Forelimb muscle (tissue), 1 donor: ENCODE results near the gene FAAP20. TPM values are rescaled to one million over a fixed set of nuclear protein-coding genes. Genes with fewer than 3 reads are reported as not detected.

Experiments used
- DNase-seq: peaks from one replicate; pipeline ENCODE4 v3.0.0-alpha.2; 2013; ENCODE audit warnings: low read depth
- polyA plus RNA-seq: library from polyadenylated mRNA; unstranded; fragments of 120-200 nt; gene quantifications from one replicate; pipeline ENCODE4 v1.2.1, GENCODE V29; 2013; ENCODE audit not compliant: insufficient read length

The FAAP20 gene
- polyA plus RNA-seq, 1 donor = 42.0 TPM

DNA sequence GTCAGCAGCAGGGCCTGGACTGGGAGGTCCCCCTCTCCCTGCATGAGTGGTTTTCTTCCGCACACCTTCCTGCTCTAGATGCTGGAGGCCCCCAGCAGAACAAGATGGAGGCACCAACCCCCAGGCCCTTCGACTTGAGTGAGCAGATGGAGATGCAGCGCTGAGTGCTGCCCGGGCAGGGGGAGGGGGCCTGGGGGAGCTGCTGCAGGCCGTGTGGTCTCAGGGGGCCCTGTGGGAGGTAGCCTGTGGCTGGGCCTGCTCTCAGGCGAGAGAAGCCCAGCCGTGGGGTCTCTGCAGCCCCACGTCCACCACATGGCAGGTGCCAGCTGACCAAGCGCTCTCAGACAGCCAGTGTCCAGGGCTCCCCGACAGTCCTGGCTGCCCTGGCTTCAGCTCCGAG lies 1.2 kb upstream of the FAAP20 start:
- no peak for DNase-seq

DNA sequence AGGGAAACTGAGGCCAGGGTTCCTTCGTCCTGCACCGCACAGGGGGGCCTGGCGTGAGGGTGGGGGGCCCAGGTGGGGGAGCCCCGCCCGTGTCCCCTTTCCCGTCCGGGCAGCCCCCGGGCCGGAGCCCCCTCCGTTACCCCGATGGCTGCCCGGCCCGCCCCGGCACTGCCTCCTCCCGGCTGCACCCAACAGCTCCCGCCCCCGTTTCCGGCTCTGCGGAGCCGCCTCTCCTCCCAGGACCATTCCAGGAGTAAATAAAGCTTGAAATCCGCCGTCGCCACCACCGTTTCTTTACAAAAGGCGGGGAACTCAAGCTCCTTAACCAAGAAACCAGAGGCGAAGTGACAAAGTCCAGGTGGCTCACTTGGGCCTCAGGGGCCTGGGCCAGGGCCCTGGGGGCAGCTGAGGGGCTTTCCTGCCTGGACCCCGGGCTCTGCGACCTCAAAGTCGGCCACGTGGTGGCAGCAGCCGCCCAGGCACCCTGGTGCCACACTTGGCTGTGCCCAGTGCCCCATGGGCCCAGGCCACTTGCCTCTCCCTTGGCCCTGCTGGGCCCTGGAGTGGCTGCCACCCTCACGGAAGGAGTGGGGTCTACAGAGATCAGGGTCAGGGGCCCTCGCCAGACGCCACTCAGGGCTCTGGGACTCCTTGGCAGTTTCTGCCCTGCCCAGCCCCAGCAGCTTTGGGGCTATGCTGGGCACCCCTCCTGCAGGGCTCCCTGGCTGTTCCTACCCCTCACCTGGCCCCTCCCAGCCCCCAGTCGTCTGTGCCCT lies 514 bp upstream of the FAAP20 start:
- no peak for DNase-seq

DNA sequence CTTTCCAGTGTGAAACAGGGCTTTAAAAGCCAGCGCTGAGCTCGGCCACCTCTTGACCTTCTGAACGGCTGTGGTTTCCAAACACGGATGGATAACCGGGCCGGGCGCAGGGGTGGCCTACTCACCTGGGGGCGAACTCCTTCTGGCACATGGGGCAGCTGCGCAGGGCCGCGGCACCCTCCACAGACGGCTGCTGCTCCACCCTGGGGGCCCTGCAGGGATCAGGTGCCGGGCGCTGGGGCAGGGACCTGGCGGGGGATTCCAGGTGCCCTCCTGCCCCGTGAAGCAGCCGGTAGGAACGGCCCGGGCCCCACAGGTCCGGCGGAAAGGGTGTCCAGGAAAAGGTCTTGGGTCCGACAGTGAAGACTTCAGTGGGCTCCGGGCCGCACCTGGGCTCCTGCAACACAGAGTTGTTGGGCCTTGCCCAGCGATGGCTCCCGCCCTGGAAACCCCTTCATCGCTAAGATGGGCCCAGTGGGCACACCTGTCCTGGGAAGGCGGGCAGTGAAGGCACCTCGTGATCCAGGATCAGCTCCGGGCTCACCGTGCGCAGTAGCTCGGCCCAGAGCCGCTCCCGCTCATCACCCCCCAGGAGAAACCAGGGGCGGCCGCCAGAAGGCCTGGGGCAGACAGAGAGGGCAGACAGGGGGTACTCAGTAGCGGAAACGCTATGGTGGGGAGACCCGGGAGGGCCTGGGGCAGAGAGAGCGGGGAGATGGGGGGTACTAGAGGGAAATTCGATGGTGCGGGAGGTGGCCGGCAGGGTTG lies 874 bp downstream of the FAAP20 start:
- DNase-seq = no peak

DNA sequence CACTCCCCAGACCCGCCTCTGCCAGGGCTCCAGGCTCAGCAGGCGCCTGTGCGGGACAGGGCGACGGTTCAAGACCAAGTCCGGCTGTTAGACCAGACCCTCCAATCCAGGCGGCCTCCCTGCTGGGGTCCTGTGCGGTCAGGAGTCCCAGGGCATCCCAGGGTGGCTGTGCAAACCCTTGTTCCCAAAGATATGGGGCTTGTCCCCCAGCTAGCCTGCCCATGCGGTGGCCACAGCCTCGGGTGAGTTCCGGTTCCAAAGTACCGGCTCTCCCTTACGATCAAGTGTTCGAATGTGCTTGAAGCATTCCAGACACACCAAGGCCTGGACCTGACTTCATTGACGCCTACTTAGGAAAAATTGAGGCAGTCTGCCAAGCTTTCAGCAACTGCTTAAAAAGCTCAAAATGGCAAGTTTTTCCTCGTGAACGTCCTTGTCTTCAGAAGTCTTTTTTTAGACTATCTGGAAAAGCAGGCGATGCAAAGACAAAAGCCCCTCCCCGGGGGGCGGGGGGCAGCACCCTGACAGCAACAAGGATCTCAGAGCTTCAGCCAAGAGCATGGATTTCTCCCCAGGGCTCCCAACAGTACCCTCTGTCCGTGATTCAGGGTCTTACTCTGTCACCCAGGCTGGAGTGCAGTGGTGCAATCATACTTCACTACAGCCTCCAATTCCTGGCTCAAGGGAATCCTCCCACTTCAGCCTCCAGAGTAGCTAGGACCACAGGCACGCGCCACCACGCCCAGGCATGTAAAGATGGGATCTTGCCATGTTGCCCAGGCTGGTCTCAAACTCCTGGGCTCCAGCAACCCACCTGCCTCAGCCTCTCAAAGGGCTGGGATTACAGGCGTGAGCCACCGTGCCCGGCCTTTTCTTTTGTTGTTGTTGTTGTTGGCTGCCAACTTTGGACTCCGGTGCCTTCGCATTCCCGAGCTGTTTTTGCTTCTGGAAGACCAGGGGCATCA lies 2.3 kb downstream of the FAAP20 start:
- DNase-seq = no peak

DNA sequence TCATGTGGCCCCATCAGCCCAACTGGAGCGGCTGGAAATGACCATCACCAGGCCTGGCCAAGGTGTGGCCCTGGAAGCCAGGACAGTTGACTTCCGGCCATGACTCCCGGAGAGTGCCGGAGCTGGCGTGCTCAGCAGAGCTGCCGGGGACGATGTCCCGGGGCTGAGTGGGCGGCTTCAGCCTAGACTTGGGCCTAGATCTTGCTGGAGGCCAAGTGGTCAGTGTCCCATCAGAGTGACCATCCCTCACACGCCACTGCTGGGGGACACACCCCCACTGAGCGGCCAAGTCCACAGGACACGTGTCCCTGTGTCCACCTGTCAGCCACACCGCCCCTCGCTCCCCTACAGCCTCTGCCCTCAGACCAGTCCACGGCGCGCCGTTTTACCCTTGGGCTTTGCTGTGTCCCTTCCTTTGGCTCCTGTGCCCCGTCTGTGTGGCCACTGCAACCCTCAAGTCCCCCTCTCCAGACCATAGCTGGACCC lies 4.0 kb downstream of the FAAP20 start:
- DNase-seq = no peak

DNA sequence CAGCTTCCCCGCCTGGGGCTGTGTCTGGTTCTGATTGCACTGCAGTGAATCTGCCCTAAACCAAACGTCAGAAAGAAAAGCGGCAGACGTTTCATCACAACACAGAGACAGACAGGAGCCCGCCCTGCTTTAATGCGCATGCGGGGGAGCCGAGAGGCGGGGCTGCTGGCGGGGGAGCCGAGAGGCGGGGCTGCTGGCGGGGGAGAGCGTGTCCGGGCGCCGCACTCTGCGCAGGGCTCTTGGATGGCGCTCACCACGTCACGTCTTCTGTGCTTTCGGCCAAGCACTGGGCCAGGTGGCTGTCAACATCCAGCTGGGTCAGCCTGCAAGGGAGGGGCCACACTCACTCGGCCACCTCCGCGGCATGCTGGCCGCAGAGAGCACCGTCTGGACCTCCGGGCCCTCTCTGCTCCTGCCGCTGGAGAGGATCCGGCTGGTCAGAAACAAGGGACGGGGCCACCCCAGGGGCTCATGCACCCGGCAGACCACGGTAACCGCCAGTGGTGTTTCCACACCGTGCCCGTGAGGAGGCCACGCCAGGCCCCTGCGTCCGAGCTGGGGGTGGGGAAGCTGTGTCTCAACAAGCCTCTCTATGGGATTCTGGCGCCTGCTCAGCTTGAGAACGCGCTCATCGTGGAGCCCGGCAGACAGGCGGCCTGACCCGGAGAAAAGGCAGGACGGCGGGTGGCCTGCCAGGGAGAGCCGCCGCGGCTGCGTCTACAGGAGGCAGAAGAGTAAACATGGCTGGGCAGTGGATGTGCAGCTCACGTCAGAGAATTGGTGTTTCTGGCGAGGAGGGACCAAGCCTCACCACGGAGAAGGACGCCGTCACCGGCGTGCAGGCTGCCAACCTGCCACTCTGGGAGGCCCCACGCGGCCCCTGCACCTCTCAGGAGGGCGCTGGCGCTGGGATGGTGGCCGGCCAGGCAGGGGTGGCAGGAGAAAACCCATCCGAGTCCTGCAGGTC lies 4.8 kb downstream of the FAAP20 start:
- peak; percentile 80 for DNase-seq

DNA sequence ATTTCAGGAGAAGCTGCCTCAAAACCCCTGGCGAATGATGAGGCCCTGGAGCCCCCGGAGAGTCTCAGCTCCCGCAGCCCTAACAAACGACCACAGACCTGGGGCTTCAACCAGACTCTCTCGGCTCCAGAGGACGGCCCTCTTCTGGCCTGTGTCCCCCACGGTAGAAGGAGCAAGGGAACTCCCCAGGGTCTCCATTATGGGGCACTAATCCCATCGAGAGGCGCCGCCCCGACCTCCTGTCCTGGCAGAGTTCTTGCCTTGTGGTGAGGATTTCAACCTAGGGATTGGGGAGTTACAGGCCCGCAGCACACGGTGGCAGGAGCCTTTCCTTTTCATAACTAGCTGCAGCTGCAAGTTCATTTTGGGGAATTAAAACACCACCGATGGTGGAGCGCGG lies 6.2 kb downstream of the FAAP20 start:
- no peak for DNase-seq

DNA sequence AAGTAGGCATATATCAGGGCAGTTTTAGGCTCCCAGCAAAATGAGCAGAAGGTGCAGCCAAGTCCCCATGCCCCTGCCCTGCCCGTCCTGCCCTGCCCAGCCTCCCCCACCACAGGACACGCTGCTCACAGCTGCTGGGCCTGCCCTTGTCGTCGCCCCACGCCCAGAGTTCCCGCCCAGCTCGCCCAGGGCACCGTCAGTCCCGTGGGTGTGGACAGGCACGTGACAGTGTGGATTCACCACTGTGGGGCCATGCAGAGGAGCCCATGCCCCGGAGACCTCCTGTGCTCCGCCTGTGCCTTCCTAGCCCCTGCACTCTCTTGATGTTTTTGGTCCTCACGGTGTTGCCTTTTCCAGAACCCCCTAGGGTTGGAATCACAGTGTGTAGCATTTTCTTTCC lies 7.0 kb downstream of the FAAP20 start:
- DNase-seq = no peak

DNA sequence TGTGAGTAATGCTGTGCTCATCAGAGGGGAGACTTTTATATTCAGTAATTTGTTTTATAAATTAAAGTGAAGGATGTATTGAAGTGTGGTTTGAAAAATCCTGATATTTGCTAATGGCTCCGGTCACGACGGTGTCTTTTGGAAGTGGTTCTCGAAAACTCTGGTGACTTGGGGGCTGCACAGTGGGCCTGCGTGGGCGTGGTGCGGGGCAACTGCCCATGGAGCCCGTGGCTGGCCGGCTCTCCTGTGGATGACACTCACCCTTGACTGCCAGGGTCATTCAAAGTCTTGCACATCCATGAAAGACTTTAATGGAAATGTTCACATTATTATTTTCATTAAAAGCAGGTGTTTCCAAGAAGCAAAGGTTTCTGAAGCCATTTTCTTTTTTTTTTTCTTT lies 7.7 kb downstream of the FAAP20 start:
- DNase-seq = no peak

DNA sequence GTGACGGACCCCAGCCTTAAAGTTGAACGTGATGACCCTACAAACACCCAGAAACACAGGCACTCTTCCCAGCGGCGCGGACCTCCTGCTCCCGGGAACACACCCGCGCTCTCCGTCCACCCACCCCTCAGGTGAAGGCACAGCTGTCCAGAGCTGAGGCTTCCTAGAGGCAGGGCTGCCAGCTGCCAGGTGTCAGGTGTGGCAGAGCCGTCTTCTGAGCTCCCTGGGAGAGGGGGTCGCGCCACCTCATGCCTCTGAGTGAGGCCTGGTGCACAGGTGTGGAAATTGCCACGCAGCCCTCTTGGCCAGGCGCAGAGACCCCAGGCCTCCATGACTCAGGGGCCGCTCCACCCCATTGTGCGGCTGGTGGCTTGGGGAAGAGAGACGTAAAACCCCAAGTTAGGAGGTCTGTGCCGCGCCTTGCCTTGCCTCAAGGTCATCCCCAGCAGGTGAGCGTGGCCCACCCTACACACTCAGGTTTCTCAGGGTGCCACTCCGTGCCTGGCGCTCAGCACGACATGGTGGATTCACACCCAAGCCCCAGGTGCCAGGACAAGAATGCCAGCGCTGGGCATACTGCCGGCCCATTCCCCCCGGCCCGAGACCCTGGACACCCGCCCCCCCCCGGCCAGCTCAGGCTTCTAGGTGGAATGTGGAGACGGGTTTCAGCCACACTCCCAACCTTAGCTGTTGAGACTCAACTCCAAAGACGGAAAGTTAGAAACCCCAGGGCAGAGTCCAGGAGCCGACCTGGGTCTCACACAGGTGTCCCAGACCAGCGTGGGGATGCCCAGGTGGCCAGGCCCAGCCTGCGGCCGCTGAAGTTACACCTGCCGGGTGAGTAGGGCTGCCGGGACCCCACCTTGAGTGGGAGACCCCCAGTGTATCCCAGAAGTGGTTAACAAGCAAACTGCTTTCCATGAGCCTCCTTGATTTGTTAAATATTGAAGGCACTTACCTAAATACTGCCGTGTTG lies 8.4 kb downstream of the FAAP20 start:
- DNase-seq = no peak

DNA sequence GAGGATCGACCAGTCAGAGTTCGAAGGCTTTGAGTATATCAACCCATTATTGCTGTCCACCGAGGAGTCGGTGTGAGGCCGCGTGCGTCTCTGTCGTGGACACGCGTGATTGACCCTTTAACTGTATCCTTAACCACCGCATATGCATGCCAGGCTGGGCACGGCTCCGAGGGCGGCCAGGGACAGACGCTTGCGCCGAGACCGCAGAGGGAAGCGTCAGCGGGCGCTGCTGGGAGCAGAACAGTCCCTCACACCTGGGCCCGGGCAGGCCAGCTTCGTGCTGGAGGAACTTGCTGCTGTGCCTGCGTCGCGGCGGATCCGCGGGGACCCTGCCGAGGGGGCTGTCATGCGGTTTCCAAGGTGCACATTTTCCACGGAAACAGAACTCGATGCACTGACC lies 9.6 kb downstream of the FAAP20 start:
- no peak for DNase-seq

DNA sequence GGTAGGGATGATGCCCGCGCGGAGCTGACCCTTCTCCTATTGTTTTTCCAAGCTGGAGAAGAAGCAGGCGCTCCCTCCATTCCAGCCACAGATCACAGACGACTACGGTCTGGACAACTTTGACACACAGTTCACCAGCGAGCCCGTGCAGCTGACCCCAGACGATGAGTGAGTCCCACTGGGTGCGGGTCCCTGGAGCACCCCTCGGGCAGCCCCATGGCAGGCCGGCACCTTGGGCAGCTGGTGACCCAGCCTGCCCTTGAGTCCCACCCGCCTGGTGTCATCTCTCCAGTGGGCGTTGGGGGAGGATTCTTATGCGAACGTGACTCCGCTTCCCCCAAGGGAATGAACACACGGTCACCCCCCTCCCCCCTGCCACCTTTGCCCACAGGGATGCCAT lies 10.0 kb downstream of the FAAP20 start:
- DNase-seq = no peak

DNA sequence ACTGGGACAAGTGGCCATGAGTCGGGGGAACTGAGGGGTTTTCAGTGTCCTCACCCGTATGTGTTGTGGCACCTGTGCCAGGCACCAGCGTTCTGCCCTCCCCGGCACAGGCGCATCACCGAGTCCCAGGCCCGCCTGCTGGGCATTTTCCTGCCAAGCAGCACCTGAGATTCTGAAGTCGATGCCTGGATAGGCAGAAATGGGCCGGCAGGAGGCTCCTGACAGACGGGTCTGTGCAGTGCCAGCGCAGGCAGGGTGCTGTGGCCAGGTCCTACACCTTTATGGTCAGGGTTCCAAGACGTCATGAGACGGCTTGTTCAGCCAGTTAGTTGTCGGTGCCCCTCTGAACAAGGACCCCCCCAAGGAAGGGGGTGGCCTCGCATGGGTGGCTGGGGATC lies 10.6 kb downstream of the FAAP20 start:
- DNase-seq = no peak

DNA sequence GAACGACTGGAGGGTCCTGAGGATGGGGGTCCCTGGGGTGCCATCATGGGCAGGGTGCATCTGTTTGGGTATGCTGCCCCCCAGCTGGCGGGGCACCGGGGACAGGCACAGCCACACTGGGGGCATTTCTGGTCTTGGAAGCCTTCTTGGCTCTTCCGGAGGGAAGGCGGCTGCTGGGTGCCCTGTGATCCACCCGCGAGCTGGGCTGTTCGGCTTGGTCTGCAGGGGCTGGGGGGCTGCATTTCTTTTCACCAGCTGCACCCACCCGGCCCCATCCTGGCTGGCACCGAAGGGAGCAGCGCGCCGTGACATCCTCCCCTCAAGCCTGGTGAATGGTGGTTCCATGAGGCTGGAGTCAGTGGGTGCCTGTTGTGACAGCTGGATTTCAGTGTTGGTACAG lies 12.2 kb downstream of the FAAP20 start:
- no peak for DNase-seq

DNA sequence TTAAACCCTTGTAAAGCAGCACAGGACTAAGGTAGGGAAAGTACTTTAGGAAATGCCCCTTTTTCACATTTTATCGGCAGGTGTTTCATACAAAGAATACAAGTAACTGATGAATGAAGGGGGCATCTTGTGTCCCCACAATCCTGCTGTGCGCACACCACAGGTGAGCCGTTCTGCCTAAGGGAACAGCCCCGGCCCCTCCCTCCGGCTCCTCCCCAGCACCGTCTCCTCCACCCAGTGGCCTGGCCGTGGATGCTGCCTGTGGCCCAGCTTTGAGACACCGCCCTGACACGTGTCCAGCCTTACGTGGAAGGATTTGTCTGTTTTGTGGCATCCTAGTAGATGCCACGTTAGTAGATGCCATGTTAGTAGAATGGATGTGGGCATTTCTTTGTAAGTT lies 12.8 kb downstream of the FAAP20 start:
- DNase-seq = no peak

DNA sequence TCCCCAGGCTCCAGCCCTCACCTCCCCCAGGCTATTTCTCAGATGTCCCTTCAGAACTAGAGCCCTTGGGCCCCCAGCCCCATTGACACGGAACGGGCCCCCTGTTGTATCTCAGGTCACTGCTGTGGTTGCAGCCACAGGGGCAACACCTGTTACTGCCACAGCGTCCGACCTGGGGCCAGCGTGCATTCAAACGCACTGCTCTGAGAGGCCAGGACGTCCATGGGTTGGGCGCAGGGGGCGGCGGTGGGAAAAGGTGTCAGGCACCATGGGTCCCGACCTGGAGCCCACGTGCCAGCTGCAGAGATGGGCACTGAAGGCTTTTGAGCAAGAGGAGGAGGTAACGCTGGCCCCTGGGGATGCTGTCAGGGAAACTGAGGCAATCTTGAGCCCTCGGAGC lies 13.3 kb downstream of the FAAP20 start:
- no peak for DNase-seq

DNA sequence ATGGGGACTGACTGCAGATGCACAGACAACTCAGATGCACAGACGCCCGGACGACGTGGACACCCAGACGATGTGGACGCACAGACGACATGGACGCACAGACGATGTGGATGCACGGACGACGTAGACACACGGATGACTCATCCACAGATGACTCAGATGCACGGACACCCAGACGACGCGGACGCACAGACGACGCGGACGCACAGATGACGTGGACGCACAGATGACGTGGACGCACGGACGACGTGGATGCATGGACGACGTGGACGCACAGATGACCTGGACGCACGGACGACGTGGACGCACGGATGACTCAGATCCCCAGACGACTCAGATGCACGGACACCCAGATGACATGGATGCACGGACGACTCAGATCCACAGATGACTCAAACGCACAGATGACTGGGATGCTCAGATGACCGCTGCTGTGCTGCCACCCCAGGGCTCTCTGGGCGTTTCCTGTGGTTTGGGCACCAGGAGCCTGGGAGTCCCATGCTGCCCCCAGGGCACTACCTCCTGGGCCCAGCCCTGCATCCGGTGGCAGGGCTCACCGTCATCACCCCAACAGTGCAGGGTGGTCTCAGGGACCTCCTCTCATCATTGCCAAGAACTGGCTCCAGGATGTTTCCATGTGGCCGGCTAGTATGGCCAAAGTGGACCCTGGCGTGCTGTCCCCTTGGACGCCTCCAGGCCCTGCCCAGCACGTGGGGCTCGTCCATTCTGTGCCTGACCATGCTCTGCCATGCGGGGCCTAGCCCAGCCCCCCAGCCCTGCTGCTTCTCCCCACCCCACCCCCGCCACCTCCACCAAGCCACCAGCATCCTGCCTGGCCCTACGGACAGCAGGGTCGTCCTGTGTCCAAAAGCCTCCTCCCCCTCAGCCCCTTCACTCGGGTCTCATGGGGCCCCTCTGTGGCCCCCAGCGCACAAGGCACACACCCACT lies 14.0 kb downstream of the FAAP20 start:
- no peak for DNase-seq

DNA sequence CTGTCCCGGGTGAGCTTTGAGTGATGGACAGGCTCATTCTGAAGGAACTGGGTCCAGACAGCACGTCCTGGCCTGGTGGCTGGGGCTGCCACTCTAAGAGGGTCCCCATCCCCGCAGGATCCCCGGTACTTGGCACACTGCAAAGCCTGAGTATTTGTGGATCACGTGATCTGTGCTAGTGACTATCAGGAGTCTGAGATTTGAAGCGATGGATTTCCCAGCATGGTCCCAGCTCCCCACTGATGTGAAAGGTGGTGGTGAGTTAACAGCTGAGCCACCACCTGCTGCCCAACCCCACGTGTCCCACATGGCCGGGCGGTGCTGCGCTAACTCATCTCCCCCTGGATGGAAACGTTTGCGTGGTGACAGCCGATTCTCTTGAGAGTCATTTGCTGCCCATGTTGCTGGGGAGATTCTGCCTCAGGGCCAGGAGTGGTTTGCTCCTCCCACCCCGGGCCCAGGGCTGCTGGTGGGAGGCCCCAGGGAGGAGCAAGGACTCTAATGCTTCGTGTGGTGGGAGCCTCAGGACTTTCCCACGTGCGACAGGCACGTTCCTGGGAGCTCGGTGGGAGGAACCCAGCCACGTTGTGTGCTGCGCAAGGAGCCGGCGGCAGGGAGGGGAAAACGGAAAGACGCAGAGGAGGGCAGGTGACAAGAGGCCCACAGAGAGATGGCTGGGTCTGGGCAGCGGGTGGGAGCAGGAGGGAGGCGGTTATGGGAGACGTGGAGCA lies 15.1 kb downstream of the FAAP20 start:
- DNase-seq = no peak
